GM18520 (cell line): ENCODE measurements around the gene STX1B.
"Not testable (repeated sequence)": the region's sequence is repeated elsewhere in the genome, so short reads cannot be mapped to it uniquely, and the experiment has no call there.

Source experiments
- ATAC-seq: cut with Tn5 transposase; IDR thresholded peaks from one replicate; pipeline ENCODE4 v1.9.1; 2021; ENCODE audit not compliant: unreplicated experiment

Gene STX1B

GRCh38 chr16:31010585-31011325, at the start of gene STX1B:
TSS of gene STX1B (minus strand) at chr16:31010638. CDS start at chr16:31010396, 242 bp downstream.
- no peak for ATAC-seq

- no peak for ATAC-seq
These were observed 45.2 kb upstream of the STX1B start for GRCh38 chr16:31055613-31056012.

- ATAC-seq = no peak
These were observed 41.7 kb upstream of the STX1B start for GRCh38 chr16:31052114-31052513.

- ATAC-seq = no peak
These were observed 40.0 kb upstream of the STX1B start for GRCh38 chr16:31050280-31051030.

GRCh38 chr16:31043898-31044481, 33.6 kb upstream of the STX1B start:
- ATAC-seq = no peak

GRCh38 chr16:31043352-31043751, 32.9 kb upstream of the STX1B start:
- ATAC-seq = no peak

GRCh38 chr16:31042866-31043265, 32.4 kb upstream of the STX1B start:
- ATAC-seq = no peak

- no peak for ATAC-seq
These were observed 28.6 kb upstream of the STX1B start for GRCh38 chr16:31038993-31039392.

- ATAC-seq = no peak
These were observed 26.3 kb upstream of the STX1B start for GRCh38 chr16:31036691-31037090.

- peak; percentile 38 for ATAC-seq
These were observed 23.5 kb upstream of the STX1B start for GRCh38 chr16:31033709-31034492.

- peak; percentile 76 for ATAC-seq
These were observed 22.6 kb upstream of the STX1B start, which contains the start of gene STX4 for GRCh38 chr16:31032736-31033708. TSS of gene STX4 (plus strand) at chr16:31033558. CDS start at chr16:31033806, 248 bp downstream.

GRCh38 chr16:31031276-31031675, 20.8 kb upstream of the STX1B start:
- no peak for ATAC-seq

GRCh38 chr16:31029272-31029671, 18.8 kb upstream of the STX1B start:
- ATAC-seq = no peak

- no peak for ATAC-seq
These were observed 14.9 kb upstream of the STX1B start for GRCh38 chr16:31025339-31025738.

GRCh38 chr16:31023627-31024226, 13.3 kb upstream of the STX1B start:
- no peak for ATAC-seq

GRCh38 chr16:31023252-31023602, 12.8 kb upstream of the STX1B start:
- no peak for ATAC-seq

- ATAC-seq = no peak
These were observed 12.3 kb upstream of the STX1B start for GRCh38 chr16:31022544-31023251.

GRCh38 chr16:31020536-31020935, 10.1 kb upstream of the STX1B start:
- no peak for ATAC-seq

- ATAC-seq = not testable (repeated sequence)
These were observed 7.3 kb upstream of the STX1B start for GRCh38 chr16:31017756-31018155.
